Osteoblast (primary cell): ENCODE data around the gene FBXO2. TPM values are rescaled to one million over a fixed set of nuclear protein-coding genes. Genes with fewer than 3 reads are reported as not detected.

Experiments used
- DNase-seq: peaks from one replicate; pipeline ENCODE4 v3.0.0; 2011; ENCODE audit warnings: low spot score, mixed read lengths; ENCODE audit not compliant: insufficient read length; ENCODE audit errors: missing footprints
- H2AFZ ChIP-seq: 2 replicates; pipeline ENCODE4 v1.6.0; 2011; ENCODE audit warnings: mild to moderate bottlenecking, low read length
- H3K27ac ChIP-seq: 2 replicates; pipeline ENCODE4 v1.5.1; 2011; ENCODE audit warnings: mild to moderate bottlenecking, low read depth, low read length, moderate library complexity
- H3K27me3 ChIP-seq: 2 replicates; pipeline ENCODE4 v1.6.0; 2012; ENCODE audit warnings: mild to moderate bottlenecking, control low read depth, inconsistent platforms, low read length, moderate library complexity; ENCODE audit not compliant: insufficient read depth
- H3K36me3 ChIP-seq: 2 replicates; pipeline ENCODE4 v1.5.1; 2011; ENCODE audit warnings: mild to moderate bottlenecking, low read length, control low read depth, moderate library complexity; ENCODE audit not compliant: insufficient read depth
- H3K4me1 ChIP-seq: 2 replicates; pipeline ENCODE4 v1.5.1; 2011; ENCODE audit warnings: mild to moderate bottlenecking, low read length, control low read depth, moderate library complexity; ENCODE audit not compliant: insufficient read depth
- H3K4me2 ChIP-seq: 2 replicates; pipeline ENCODE4 v1.6.0; 2011; ENCODE audit warnings: mild to moderate bottlenecking, low read length; ENCODE audit not compliant: insufficient read depth
- H3K4me3 ChIP-seq: fragments of 200-600 bp; sonication (generic); 3 replicates; pipeline ENCODE4 v1.5.1; 2012; ENCODE audit warnings: mild to moderate bottlenecking, low read length, inconsistent platforms; ENCODE audit not compliant: insufficient read depth
- H3K79me2 ChIP-seq: 2 replicates; pipeline ENCODE4 v1.6.0; 2012; ENCODE audit warnings: mild to moderate bottlenecking, low read length, control low read depth, inconsistent platforms; ENCODE audit not compliant: insufficient read depth
- H3K9me3 ChIP-seq: 2 replicates; pipeline ENCODE4 v1.5.1; 2011; ENCODE audit warnings: low read depth, low read length, control low read depth
- H4K20me1 ChIP-seq: 2 replicates; pipeline ENCODE4 v1.6.0; 2012; ENCODE audit warnings: mild to moderate bottlenecking, low read length, control low read depth; ENCODE audit not compliant: insufficient read depth
- CTCF ChIP-seq: IDR thresholded peaks from 2 replicates; pipeline ENCODE4 v1.5.1; 2011; ENCODE audit warnings: mild to moderate bottlenecking, low read depth, low read length, moderate library complexity; ENCODE audit errors: extremely low read depth
- total RNA-seq: library from RNA; depleted of rRNA; stranded (reverse); fragments of >200 nt; gene quantifications from 2 replicates; pipeline ENCODE4 v1.2.3, GENCODE V29; 2012

The FBXO2 gene
- total RNA-seq, 1 donor = 0.36 TPM

DNA sequence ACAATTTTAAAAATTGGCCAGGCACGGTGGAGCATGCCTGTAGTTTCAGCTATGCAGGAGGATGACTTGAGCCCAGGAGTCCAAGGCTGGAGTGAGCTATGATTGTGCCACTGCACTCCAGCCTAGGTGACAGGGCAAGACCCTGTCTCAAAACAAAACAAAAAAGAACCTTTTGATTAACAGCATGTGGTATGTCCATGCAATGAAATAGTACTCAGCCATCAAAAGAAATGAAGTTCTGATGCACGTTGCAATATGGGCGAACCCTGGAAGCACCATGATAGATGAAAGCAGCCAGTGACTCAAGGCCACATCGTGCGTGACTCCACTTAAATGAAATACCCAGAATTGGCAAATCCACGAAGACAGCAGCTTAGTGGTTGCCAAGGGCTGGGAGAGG, 47.5 kb downstream of the FBXO2 start:
- no peaks in the 10 kb centered on the region for H3K79me2 ChIP-seq
- no peak overlapping the region for H2AFZ ChIP-seq
- H3K27me3 ChIP-seq = no peaks in the 10 kb centered on the region
- H3K4me1 ChIP-seq = no peaks in the 10 kb centered on the region
- H3K9me3 ChIP-seq = no peaks in the 10 kb centered on the region
- H3K4me3 ChIP-seq = no peak overlapping the region
- H3K36me3 ChIP-seq = no peaks in the 10 kb centered on the region
- no peak for TF ChIP-seq CTCF
- no peak overlapping the region for H3K27ac ChIP-seq
- no peak overlapping the region for H3K4me2 ChIP-seq
- DNase-seq = no peak
- H4K20me1 ChIP-seq = no peaks in the 10 kb centered on the region

GRCh38 chr1:11602981-11603380, 51.2 kb downstream of the FBXO2 start:
- Histone ChIP-seq H3K36me3 (no peaks in the 10 kb centered on the region), H3K27me3 (peaks cover 7% of the 10 kb centered on the region), H4K20me1 (no peaks in the 10 kb centered on the region), H3K27ac (no peak overlapping the region), H2AFZ (no peak overlapping the region), H3K4me3 (no peak overlapping the region), H3K4me2 (no peak overlapping the region), H3K79me2 (no peaks in the 10 kb centered on the region), H3K4me1 (no peaks in the 10 kb centered on the region), H3K9me3 (no peaks in the 10 kb centered on the region)
- no peak for DNase-seq
- TF ChIP-seq CTCF = no peak

- DNase-seq = no peak
- H2AFZ ChIP-seq = no peak overlapping the region
- no peaks in the 10 kb centered on the region for H4K20me1 ChIP-seq
- H3K27me3 ChIP-seq = peaks cover 7% of the 10 kb centered on the region
- H3K36me3 ChIP-seq = no peaks in the 10 kb centered on the region
- H3K4me3 ChIP-seq = no peak overlapping the region
- no peak for TF ChIP-seq CTCF
- no peak overlapping the region for H3K27ac ChIP-seq
- no peaks in the 10 kb centered on the region for H3K79me2 ChIP-seq
- no peak overlapping the region for H3K4me2 ChIP-seq
- no peaks in the 10 kb centered on the region for H3K4me1 ChIP-seq
- no peaks in the 10 kb centered on the region for H3K9me3 ChIP-seq
Observed at GRCh38 chr1:11602424-11602823, 51.8 kb downstream of the FBXO2 start.

DNA sequence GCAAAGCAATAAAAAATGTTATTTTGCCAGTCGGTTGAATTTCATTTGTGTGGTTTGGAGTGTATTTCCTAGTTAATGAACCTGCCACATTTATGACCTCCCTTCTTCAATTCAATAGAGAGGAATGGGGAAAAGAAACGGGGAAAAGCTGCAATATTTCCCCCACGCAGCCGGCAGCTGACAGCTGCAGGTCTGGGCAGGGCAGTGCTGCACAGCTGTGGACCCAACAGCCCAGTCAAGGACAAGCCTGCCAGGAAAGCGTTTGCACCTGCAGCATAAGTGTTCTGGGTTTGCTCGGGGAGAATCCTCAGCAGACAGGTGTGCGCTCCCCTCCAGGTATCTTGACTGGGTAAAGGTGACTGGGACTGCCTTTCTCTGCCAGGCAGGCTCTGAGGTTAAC, 53.4 kb downstream of the FBXO2 start:
- no peaks in the 10 kb centered on the region for H3K79me2 ChIP-seq
- H3K27ac ChIP-seq = no peak overlapping the region
- peaks cover 7% of the 10 kb centered on the region for H3K27me3 ChIP-seq

More for the DNA sequence above, 53.4 kb downstream of the FBXO2 start:
- no peak overlapping the region for H3K4me2 ChIP-seq
- no peaks in the 10 kb centered on the region for H3K9me3 ChIP-seq
- no peak for DNase-seq
- no peak overlapping the region for H3K4me3 ChIP-seq
- H3K36me3 ChIP-seq = no peaks in the 10 kb centered on the region
- no peak overlapping the region for H2AFZ ChIP-seq
- no peaks in the 10 kb centered on the region for H3K4me1 ChIP-seq
- no peak for TF ChIP-seq CTCF
- no peaks in the 10 kb centered on the region for H4K20me1 ChIP-seq
